H1 (cell line): ENCODE measurements around the gene FAM120A. TPM values are rescaled to one million over a fixed set of nuclear protein-coding genes. Genes with fewer than 3 reads are reported as not detected.

Experiments used
- CTCF ChIA-PET: fragments of 300-600 bp; sonication (Branson Sonifier 250); formaldehyde crosslinking; loops from one replicate; lab custom pipeline; 2021; ENCODE audit not compliant: partially characterized antibody; lab: Charles Lee
- POLR2A ChIA-PET: fragments of 300-600 bp; sonication (Branson Sonifier 250); formaldehyde crosslinking; loops from one replicate; lab custom pipeline; 2021; ENCODE audit warnings: inconsistent platforms; ENCODE audit not compliant: partially characterized antibody; lab: Charles Lee
- DNase-seq, 2 experiments: peaks; one replicate each; pipeline versions ENCODE4 v3.0.0 to v3.0.0-alpha.2; 2010 to 2022; ENCODE audit warnings: low spot score in 2 of 2, low read depth in 1 of 2, mixed read lengths in 1 of 2
- FAIRE-seq: peaks from 2 replicates; lab custom pipeline; 2011; peaks lifted over from hg19 to GRCh38; lab: Jason Lieb, UNC
- H2AFZ ChIP-seq: 2 replicates; pipeline ENCODE4 v1.8.1; 2012; ENCODE audit warnings: low read length, inconsistent platforms
- H2AK5ac ChIP-seq: 2 replicates; pipeline ENCODE4 v1.6.1; 2013; ENCODE audit warnings: low read depth, low read length
- H2BK120ac ChIP-seq: replicated peaks from 2 replicates; pipeline ENCODE3; 2013; ENCODE audit warnings: low read depth, low read length, inconsistent platforms
- H2BK12ac ChIP-seq: 2 replicates; pipeline ENCODE4 v1.6.1; 2013; ENCODE audit warnings: low read depth, low read length
- H2BK15ac ChIP-seq: 2 replicates; pipeline ENCODE4 v1.6.1; 2013; ENCODE audit warnings: low read length
- H2BK20ac ChIP-seq: 2 replicates; pipeline ENCODE4 v1.6.1; 2013; ENCODE audit warnings: low read length
- H2BK5ac ChIP-seq: 2 replicates; pipeline ENCODE4 v1.6.1; 2013; ENCODE audit warnings: low read depth, low read length
- H3K14ac ChIP-seq: 2 replicates; pipeline ENCODE4 v1.6.1; 2013; ENCODE audit warnings: inconsistent platforms; ENCODE audit not compliant: insufficient read length
- H3K18ac ChIP-seq: 2 replicates; pipeline ENCODE4 v1.6.1; 2013; ENCODE audit warnings: low read length; ENCODE audit errors: extremely low read depth
- H3K23ac ChIP-seq: 2 replicates; pipeline ENCODE4 v1.6.1; 2013; ENCODE audit warnings: inconsistent platforms; ENCODE audit not compliant: insufficient read length
- H3K23me2 ChIP-seq: 2 replicates; pipeline ENCODE4 v1.6.1; 2013; ENCODE audit warnings: low read depth, low read length
- H3K27ac ChIP-seq: 2 replicates; pipeline ENCODE4 v1.6.1; 2011; ENCODE audit warnings: low read depth, low read length, inconsistent platforms
- H3K27me3 ChIP-seq, 4 experiments: replicated peaks in 1 of 4; 1 replicate in 1 of 4; 2 replicates in 3 of 4; pipeline versions ENCODE4 v1.6.1 to v1.8.1; 2011 to 2013; ENCODE audit warnings: low read length in 3 of 4, mild to moderate bottlenecking in 3 of 4, inconsistent platforms in 2 of 4, mixed read lengths in 2 of 4, moderate library complexity in 1 of 4; ENCODE audit not compliant: control insufficient read depth in 3 of 4, insufficient read depth in 3 of 4; ENCODE audit errors: extremely low read depth in 1 of 4
- H3K36me3 ChIP-seq, 4 experiments: 2 replicates each; pipeline versions ENCODE4 v1.6.1 to v1.8.1; 2011 to 2013; ENCODE audit warnings: mild to moderate bottlenecking in 4 of 4, low read length in 3 of 4, moderate library complexity in 2 of 4, control low read depth in 1 of 4, inconsistent platforms in 1 of 4; ENCODE audit not compliant: insufficient read depth in 4 of 4, control insufficient read depth in 2 of 4
- H3K4ac ChIP-seq: replicated peaks from 2 replicates; pipeline ENCODE3; 2013; ENCODE audit warnings: low read length, low read depth, mixed read lengths, inconsistent platforms; ENCODE audit not compliant: insufficient read length
- H3K4me1 ChIP-seq, 4 experiments: replicated peaks in 1 of 4; 1 replicate in 1 of 4; 2 replicates in 3 of 4; pipeline versions ENCODE4 v1.6.1 to v1.8.1; 2011 to 2013; ENCODE audit warnings: low read length in 3 of 4, inconsistent platforms in 2 of 4, mixed read lengths in 1 of 4; ENCODE audit not compliant: insufficient read depth in 4 of 4, control insufficient read depth in 3 of 4
- H3K4me2 ChIP-seq, 2 experiments: 2 replicates each; pipeline versions ENCODE4 v1.6.1 to v1.8.1; 2011 to 2013; ENCODE audit warnings: low read depth in 2 of 2, low read length in 2 of 2, control low read depth in 1 of 2, inconsistent platforms in 1 of 2, mild to moderate bottlenecking in 1 of 2; ENCODE audit not compliant: insufficient read depth in 1 of 2
- H3K4me3 ChIP-seq, 4 experiments: fragments of 200-600, 300-600 bp in 1 of 4; sonication (generic), shearing (Covaris generic), sonication (Bioruptor Twin) in 1 of 4; 2 replicates each; pipeline versions ENCODE4 v1.5.1 to v1.8.1; 2011 to 2016; ENCODE audit warnings: low read length in 4 of 4, low read depth in 3 of 4, control low read depth in 2 of 4, inconsistent platforms in 2 of 4, mild to moderate bottlenecking in 2 of 4, mixed read lengths in 1 of 4, moderate library complexity in 1 of 4; ENCODE audit not compliant: insufficient read depth in 2 of 4; ENCODE audit errors: extremely low read depth in 1 of 4
- H3K56ac ChIP-seq: replicated peaks from 2 replicates; pipeline ENCODE3; 2013; ENCODE audit warnings: low read depth, mild to moderate bottlenecking, mixed read lengths, low read length, inconsistent platforms; ENCODE audit not compliant: insufficient read length
- H3K79me1 ChIP-seq: 2 replicates; pipeline ENCODE4 v1.6.1; 2013; ENCODE audit warnings: low read depth, low read length, control low read depth
- H3K79me2 ChIP-seq, 2 experiments: 2 replicates each; pipeline versions ENCODE4 v1.6.1 to v1.8.1; 2012 to 2013; ENCODE audit warnings: low read length in 2 of 2, mild to moderate bottlenecking in 2 of 2, inconsistent platforms in 1 of 2; ENCODE audit not compliant: insufficient read depth in 2 of 2, control insufficient read depth in 1 of 2
- H3K9ac ChIP-seq, 4 experiments: replicated peaks in 1 of 4; 1 replicate in 1 of 4; 2 replicates in 3 of 4; pipeline versions ENCODE4 v1.6.1 to v1.8.1; 2011 to 2013; ENCODE audit warnings: low read depth in 3 of 4, low read length in 3 of 4, control low read depth in 2 of 4, mild to moderate bottlenecking in 2 of 4, moderate library complexity in 2 of 4, inconsistent platforms in 1 of 4; ENCODE audit errors: extremely low read depth in 1 of 4
- H3K9me3 ChIP-seq, 2 experiments: 2 replicates each; pipeline versions ENCODE4 v1.6.1 to v1.8.1; 2012 to 2013; ENCODE audit warnings: mild to moderate bottlenecking in 2 of 2, moderate library complexity in 2 of 2, control low read depth in 1 of 2, inconsistent platforms in 1 of 2, low read depth in 1 of 2, low read length in 1 of 2, mixed read lengths in 1 of 2; ENCODE audit not compliant: insufficient read depth in 2 of 2
- H4K20me1 ChIP-seq, 2 experiments: replicated peaks in 1 of 2; 2 replicates each; pipeline versions ENCODE3 to v1.8.1; 2011 to 2013; ENCODE audit warnings: inconsistent platforms in 2 of 2, low read length in 2 of 2, mild to moderate bottlenecking in 1 of 2; ENCODE audit not compliant: insufficient read depth in 2 of 2, control insufficient read depth in 1 of 2
- H4K5ac ChIP-seq: 2 replicates; pipeline ENCODE4 v1.6.1; 2013; ENCODE audit warnings: low read length, low read depth, mixed read lengths, inconsistent platforms; ENCODE audit not compliant: insufficient read length
- H4K8ac ChIP-seq: 2 replicates; pipeline ENCODE4 v1.8.0; 2013; ENCODE audit warnings: mild to moderate bottlenecking, moderate library complexity, low read length, inconsistent platforms; ENCODE audit not compliant: insufficient read depth; ENCODE audit errors: extremely low read depth
- H4K91ac ChIP-seq: replicated peaks from 2 replicates; pipeline ENCODE3; 2013; ENCODE audit warnings: low read length, mixed read lengths, inconsistent platforms; ENCODE audit not compliant: insufficient read length
- CTCF ChIP-seq, 3 experiments: IDR thresholded peaks; 1 replicate in 2 of 3; 2 replicates in 1 of 3; pipeline versions ENCODE4 v1.5.1 to v1.6.1; 2011; ENCODE audit warnings: low read length in 3 of 3, mild to moderate bottlenecking in 3 of 3, inconsistent platforms in 2 of 3, low read depth in 1 of 3, moderate library complexity in 1 of 3; ENCODE audit not compliant: insufficient read depth in 1 of 3; ENCODE audit errors: control extremely low read depth in 1 of 3
- EGR1 ChIP-seq: IDR thresholded peaks from 2 replicates; pipeline ENCODE4 v1.6.1; 2011; ENCODE audit warnings: low read depth, low read length, borderline replicate concordance
- EP300 ChIP-seq, 2 experiments: IDR thresholded peaks; 1 replicate in 1 of 2; 2 replicates in 1 of 2; pipeline ENCODE4 v1.6.1; 2011 to 2012; ENCODE audit warnings: low read depth in 2 of 2, low read length in 2 of 2, mild to moderate bottlenecking in 2 of 2, borderline replicate concordance in 1 of 2, inconsistent platforms in 1 of 2, moderate library complexity in 1 of 2
- WGBS, 2 experiments: shearing (Covaris generic) in 1 of 2; methylation state at CpG; one replicate each; pipeline versions ENCODE4 v1.1.6 to v1.1.7; 2013 to 2015; ENCODE audit warnings: low lambda C conversion rate in 2 of 2, mixed read lengths in 2 of 2, inconsistent platforms in 1 of 2, low coverage in 1 of 2, missing lambda C conversion rate in 1 of 2; ENCODE audit not compliant: insufficient replicate concordance in 2 of 2, insufficient coverage in 1 of 2, insufficient read length in 1 of 2; ENCODE audit errors: extremely low coverage in 1 of 2, missing lambda C conversion rate in 1 of 2; 5-methylcytosine and 5-hydroxymethylcytosine counted together
- polyA plus RNA-seq, 7 experiments: library from polyadenylated mRNA; depleted of rRNA in 3 of 7; stranded (reverse) in 5 of 7; unstranded in 2 of 7; fragments of >200 nt in 5 of 7; fragments of 200-250 nt in 2 of 7; gene quantifications; 1 replicate in 5 of 7; 2 replicates in 1 of 7; 4 replicates in 1 of 7; pipeline versions ENCODE4 v1.2.1 to v1.2.3, GENCODE V29; 2011 to 2013; ENCODE audit warnings: missing spikeins in 2 of 7, mixed read lengths in 2 of 7
- total RNA-seq: library from RNA; stranded (reverse); fragmentation: NEBNext Ultra II Directional; extraction: Animal tissue kit (Norgen Biotek cat#: 25700); gene quantifications from 2 replicates; pipeline ENCODE4 v1.2.1, GENCODE V29; 2021

Gene FAM120A
- total and polyA plus RNA-seq, 2 of the 8 experiments (the other 6 are each of a cell fraction or from before 2014, with no cell fraction given), result 24.9 to 54.7 TPM

GRCh38 chr9:93572221-93572620 lies 120.7 kb downstream of the FAM120A start:
- Histone ChIP-seq H3K23me2 (peaks cover 9% of the 10 kb centered on the region; the same call in 1 of the 2 replicates), H4K8ac (no peak overlapping the region), H3K4me1 (peaks cover 3 to 12% (median 8%) of the 10 kb centered on the region in 4 experiments; a peak in 6 of 7 replicates), H2AFZ (no peak overlapping the region), H3K9ac (no peak overlapping the region), H2BK120ac (no peak overlapping the region), H3K18ac (no peak overlapping the region), H3K9me3 (0 out of 4 replicates have a peak, but pooled peaks cover 0 to 4% of the 10 kb centered on the region in 2 experiments), H3K4me3 (no peak overlapping the region), H4K5ac (no peak overlapping the region), H3K4ac (no peak overlapping the region), H2BK12ac (no peak overlapping the region), H2BK20ac (no peak overlapping the region), H4K20me1 (no peaks in the 10 kb centered on the region), H3K27ac (no peak overlapping the region), H2AK5ac (no peak overlapping the region), H3K4me2 (no peak overlapping the region), H2BK15ac (no peak overlapping the region), H2BK5ac (no peak overlapping the region), H3K56ac (no peak overlapping the region), H4K91ac (no peak overlapping the region), H3K14ac (no peak overlapping the region), H3K79me1 (no peaks in the 10 kb centered on the region), H3K23ac (no peak overlapping the region), H3K27me3 (peaks cover 0 to 11% (median 5%) of the 10 kb centered on the region in 4 experiments; a peak in 2 of 7 replicates), H3K79me2 (no peaks in the 10 kb centered on the region), H3K36me3 (no peaks in the 10 kb centered on the region)
- ChIA-PET CTCF (no interaction called here), POLR2A (no interaction called here)
- 86% methylated on average over 2 of the region's 2 CpGs; no CpG with 5 or more reads in 1 of the 2 experiments for WGBS, 2 experiments
- no peak for DNase-seq
- TF ChIP-seq CTCF (IDR thresholded peaks at IDR 0.05; ENCODE audit: control extremely low read depth in 1 of 3, insufficient read depth in 1 of 3, low read depth in 1 of 3, low read length in 3 of 3), result no peak
- no peak for TF ChIP-seq EGR1
- TF ChIP-seq EP300 (IDR thresholded peaks at IDR 0.05; ENCODE audit: borderline replicate concordance in 1 of 2, low read depth in 2 of 2, low read length in 2 of 2), result no peak
- no peak for FAIRE-seq
